ENCODE measurements around the gene SLC35F6. TPM values are rescaled to one million over a fixed set of nuclear protein-coding genes. Genes with fewer than 3 reads are reported as not detected.
A peak's percentile ranks its signal among the peaks of the same experiment; 100 is the strongest.
"Not testable (repeated sequence)": the region's sequence is repeated elsewhere in the genome, so short reads cannot be mapped to it uniquely, and the experiment has no call there.

The SLC35F6 gene
- total RNA-seq, 1 donor from 2014 or later: 65.5 TPM

GRCh38 chr2:26730549-26731344, 33.3 kb upstream of the SLC35F6 start:
- no peak for DNase-seq (ENCODE audit: low spot score)

GRCh38 chr2:26731714-26732113, 32.4 kb upstream of the SLC35F6 start:
- no peak for DNase-seq (ENCODE audit: low spot score)

- no peak for DNase-seq (ENCODE audit: low spot score)
Measured at GRCh38 chr2:26732446-26732845, 31.6 kb upstream of the SLC35F6 start.

GRCh38 chr2:26733413-26733812, 30.7 kb upstream of the SLC35F6 start:
- DNase-seq (ENCODE audit: low spot score): no peak

- DNase-seq (ENCODE audit: low spot score): no peak
Measured at GRCh38 chr2:26735097-26735496, 29.0 kb upstream of the SLC35F6 start.

- DNase-seq (ENCODE audit: low spot score): no peak
Measured at GRCh38 chr2:26735883-26736588, 28.0 kb upstream of the SLC35F6 start.

GRCh38 chr2:26737221-26737620, 26.9 kb upstream of the SLC35F6 start:
- DNase-seq (ENCODE audit: low spot score): no peak

- DNase-seq (ENCODE audit: low spot score): no peak
Measured at GRCh38 chr2:26738481-26738880, 25.6 kb upstream of the SLC35F6 start.

- no peak for DNase-seq (ENCODE audit: low spot score)
Measured at GRCh38 chr2:26739514-26739913, 24.6 kb upstream of the SLC35F6 start.

GRCh38 chr2:26740346-26740745, 23.7 kb upstream of the SLC35F6 start:
- no peak for DNase-seq (ENCODE audit: low spot score)

GRCh38 chr2:26740890-26741302, 23.2 kb upstream of the SLC35F6 start:
- DNase-seq (ENCODE audit: low spot score): no peak

- no peak for DNase-seq (ENCODE audit: low spot score)
Measured at GRCh38 chr2:26742048-26742770, 21.9 kb upstream of the SLC35F6 start.

GRCh38 chr2:26743852-26744251, 20.2 kb upstream of the SLC35F6 start:
- no peak for DNase-seq (ENCODE audit: low spot score)

- DNase-seq (ENCODE audit: low spot score): no peak
Measured at GRCh38 chr2:26744953-26745352, 19.1 kb upstream of the SLC35F6 start.

- peak; percentile 93 for DNase-seq (ENCODE audit: low spot score)
Measured at GRCh38 chr2:26745609-26746327, 18.3 kb upstream of the SLC35F6 start.

GRCh38 chr2:26746934-26747333, 17.1 kb upstream of the SLC35F6 start:
- no peak for DNase-seq (ENCODE audit: low spot score)

- not testable (repeated sequence) for DNase-seq (ENCODE audit: low spot score)
Measured at GRCh38 chr2:26749787-26750420, 14.2 kb upstream of the SLC35F6 start.

- DNase-seq (ENCODE audit: low spot score): not testable (repeated sequence)
Measured at GRCh38 chr2:26750467-26750866, 13.6 kb upstream of the SLC35F6 start.

- no peak for DNase-seq (ENCODE audit: low spot score)
Measured at GRCh38 chr2:26752656-26753055, 11.4 kb upstream of the SLC35F6 start.

- DNase-seq (ENCODE audit: low spot score): no peak
Measured at GRCh38 chr2:26754539-26754938, 9.5 kb upstream of the SLC35F6 start.

All from mesenteric fat pad (tissue), 1 donor.